H1 (cell line): Measurements from ENCODE around the gene MYO9A. TPM values are rescaled to one million over a fixed set of nuclear protein-coding genes. Genes with fewer than 3 reads are reported as not detected.
A peak's percentile ranks its signal among the peaks of the same experiment; 100 is the strongest.

Experiments
- CTCF ChIA-PET: fragments of 300-600 bp; sonication (Branson Sonifier 250); formaldehyde crosslinking; loops from one replicate; lab custom pipeline; 2021; ENCODE audit not compliant: partially characterized antibody; lab: Charles Lee
- POLR2A ChIA-PET: fragments of 300-600 bp; sonication (Branson Sonifier 250); formaldehyde crosslinking; loops from one replicate; lab custom pipeline; 2021; ENCODE audit warnings: inconsistent platforms; ENCODE audit not compliant: partially characterized antibody; lab: Charles Lee
- DNase-seq, 2 experiments: peaks; one replicate each; pipeline versions ENCODE4 v3.0.0 to v3.0.0-alpha.2; 2010 to 2022; ENCODE audit warnings: low spot score in 2 of 2, low read depth in 1 of 2, mixed read lengths in 1 of 2
- FAIRE-seq: peaks from 2 replicates; lab custom pipeline; 2011; peaks lifted over from hg19 to GRCh38; lab: Jason Lieb, UNC
- H2AFZ ChIP-seq: 2 replicates; pipeline ENCODE4 v1.8.1; 2012; ENCODE audit warnings: low read length, inconsistent platforms
- H2AK5ac ChIP-seq: 2 replicates; pipeline ENCODE4 v1.6.1; 2013; ENCODE audit warnings: low read depth, low read length
- H2BK120ac ChIP-seq: replicated peaks from 2 replicates; pipeline ENCODE3; 2013; ENCODE audit warnings: low read depth, low read length, inconsistent platforms
- H2BK12ac ChIP-seq: 2 replicates; pipeline ENCODE4 v1.6.1; 2013; ENCODE audit warnings: low read depth, low read length
- H2BK15ac ChIP-seq: 2 replicates; pipeline ENCODE4 v1.6.1; 2013; ENCODE audit warnings: low read length
- H2BK20ac ChIP-seq: 2 replicates; pipeline ENCODE4 v1.6.1; 2013; ENCODE audit warnings: low read length
- H2BK5ac ChIP-seq: 2 replicates; pipeline ENCODE4 v1.6.1; 2013; ENCODE audit warnings: low read depth, low read length
- H3K14ac ChIP-seq: 2 replicates; pipeline ENCODE4 v1.6.1; 2013; ENCODE audit warnings: inconsistent platforms; ENCODE audit not compliant: insufficient read length
- H3K18ac ChIP-seq: 2 replicates; pipeline ENCODE4 v1.6.1; 2013; ENCODE audit warnings: low read length; ENCODE audit errors: extremely low read depth
- H3K23ac ChIP-seq: 2 replicates; pipeline ENCODE4 v1.6.1; 2013; ENCODE audit warnings: inconsistent platforms; ENCODE audit not compliant: insufficient read length
- H3K23me2 ChIP-seq: 2 replicates; pipeline ENCODE4 v1.6.1; 2013; ENCODE audit warnings: low read depth, low read length
- H3K27ac ChIP-seq: 2 replicates; pipeline ENCODE4 v1.6.1; 2011; ENCODE audit warnings: low read depth, low read length, inconsistent platforms
- H3K27me3 ChIP-seq, 4 experiments: replicated peaks in 1 of 4; 1 replicate in 1 of 4; 2 replicates in 3 of 4; pipeline versions ENCODE4 v1.6.1 to v1.8.1; 2011 to 2013; ENCODE audit warnings: low read length in 3 of 4, mild to moderate bottlenecking in 3 of 4, inconsistent platforms in 2 of 4, mixed read lengths in 2 of 4, moderate library complexity in 1 of 4; ENCODE audit not compliant: control insufficient read depth in 3 of 4, insufficient read depth in 3 of 4; ENCODE audit errors: extremely low read depth in 1 of 4
- H3K36me3 ChIP-seq, 4 experiments: 2 replicates each; pipeline versions ENCODE4 v1.6.1 to v1.8.1; 2011 to 2013; ENCODE audit warnings: mild to moderate bottlenecking in 4 of 4, low read length in 3 of 4, moderate library complexity in 2 of 4, control low read depth in 1 of 4, inconsistent platforms in 1 of 4; ENCODE audit not compliant: insufficient read depth in 4 of 4, control insufficient read depth in 2 of 4
- H3K4ac ChIP-seq: replicated peaks from 2 replicates; pipeline ENCODE3; 2013; ENCODE audit warnings: low read length, low read depth, mixed read lengths, inconsistent platforms; ENCODE audit not compliant: insufficient read length
- H3K4me1 ChIP-seq, 4 experiments: replicated peaks in 1 of 4; 1 replicate in 1 of 4; 2 replicates in 3 of 4; pipeline versions ENCODE4 v1.6.1 to v1.8.1; 2011 to 2013; ENCODE audit warnings: low read length in 3 of 4, inconsistent platforms in 2 of 4, mixed read lengths in 1 of 4; ENCODE audit not compliant: insufficient read depth in 4 of 4, control insufficient read depth in 3 of 4
- H3K4me2 ChIP-seq, 2 experiments: 2 replicates each; pipeline versions ENCODE4 v1.6.1 to v1.8.1; 2011 to 2013; ENCODE audit warnings: low read depth in 2 of 2, low read length in 2 of 2, control low read depth in 1 of 2, inconsistent platforms in 1 of 2, mild to moderate bottlenecking in 1 of 2; ENCODE audit not compliant: insufficient read depth in 1 of 2
- H3K4me3 ChIP-seq, 4 experiments: fragments of 200-600, 300-600 bp in 1 of 4; sonication (generic), shearing (Covaris generic), sonication (Bioruptor Twin) in 1 of 4; 2 replicates each; pipeline versions ENCODE4 v1.5.1 to v1.8.1; 2011 to 2016; ENCODE audit warnings: low read length in 4 of 4, low read depth in 3 of 4, control low read depth in 2 of 4, inconsistent platforms in 2 of 4, mild to moderate bottlenecking in 2 of 4, mixed read lengths in 1 of 4, moderate library complexity in 1 of 4; ENCODE audit not compliant: insufficient read depth in 2 of 4; ENCODE audit errors: extremely low read depth in 1 of 4
- H3K56ac ChIP-seq: replicated peaks from 2 replicates; pipeline ENCODE3; 2013; ENCODE audit warnings: low read depth, mild to moderate bottlenecking, mixed read lengths, low read length, inconsistent platforms; ENCODE audit not compliant: insufficient read length
- H3K79me1 ChIP-seq: 2 replicates; pipeline ENCODE4 v1.6.1; 2013; ENCODE audit warnings: low read depth, low read length, control low read depth
- H3K79me2 ChIP-seq, 2 experiments: 2 replicates each; pipeline versions ENCODE4 v1.6.1 to v1.8.1; 2012 to 2013; ENCODE audit warnings: low read length in 2 of 2, mild to moderate bottlenecking in 2 of 2, inconsistent platforms in 1 of 2; ENCODE audit not compliant: insufficient read depth in 2 of 2, control insufficient read depth in 1 of 2
- H3K9ac ChIP-seq, 4 experiments: replicated peaks in 1 of 4; 1 replicate in 1 of 4; 2 replicates in 3 of 4; pipeline versions ENCODE4 v1.6.1 to v1.8.1; 2011 to 2013; ENCODE audit warnings: low read depth in 3 of 4, low read length in 3 of 4, control low read depth in 2 of 4, mild to moderate bottlenecking in 2 of 4, moderate library complexity in 2 of 4, inconsistent platforms in 1 of 4; ENCODE audit errors: extremely low read depth in 1 of 4
- H3K9me3 ChIP-seq, 2 experiments: 2 replicates each; pipeline versions ENCODE4 v1.6.1 to v1.8.1; 2012 to 2013; ENCODE audit warnings: mild to moderate bottlenecking in 2 of 2, moderate library complexity in 2 of 2, control low read depth in 1 of 2, inconsistent platforms in 1 of 2, low read depth in 1 of 2, low read length in 1 of 2, mixed read lengths in 1 of 2; ENCODE audit not compliant: insufficient read depth in 2 of 2
- H4K20me1 ChIP-seq, 2 experiments: replicated peaks in 1 of 2; 2 replicates each; pipeline versions ENCODE3 to v1.8.1; 2011 to 2013; ENCODE audit warnings: inconsistent platforms in 2 of 2, low read length in 2 of 2, mild to moderate bottlenecking in 1 of 2; ENCODE audit not compliant: insufficient read depth in 2 of 2, control insufficient read depth in 1 of 2
- H4K5ac ChIP-seq: 2 replicates; pipeline ENCODE4 v1.6.1; 2013; ENCODE audit warnings: low read length, low read depth, mixed read lengths, inconsistent platforms; ENCODE audit not compliant: insufficient read length
- H4K8ac ChIP-seq: 2 replicates; pipeline ENCODE4 v1.8.0; 2013; ENCODE audit warnings: mild to moderate bottlenecking, moderate library complexity, low read length, inconsistent platforms; ENCODE audit not compliant: insufficient read depth; ENCODE audit errors: extremely low read depth
- H4K91ac ChIP-seq: replicated peaks from 2 replicates; pipeline ENCODE3; 2013; ENCODE audit warnings: low read length, mixed read lengths, inconsistent platforms; ENCODE audit not compliant: insufficient read length
- SAP30 ChIP-seq: fragments of 300-600 bp; sonication (generic); IDR thresholded peaks from 2 replicates; pipeline ENCODE4 v1.7.1; 2012; ENCODE audit warnings: low read length, moderate library complexity, mild to moderate bottlenecking, inconsistent platforms; ENCODE audit not compliant: insufficient read depth, insufficient replicate concordance
- TAF7 ChIP-seq: optimal IDR thresholded peaks from 2 replicates; pipeline ENCODE3; 2011; ENCODE audit warnings: low read depth, mild to moderate bottlenecking, inconsistent platforms, low read length, moderate library complexity, borderline replicate concordance
- WGBS, 2 experiments: shearing (Covaris generic) in 1 of 2; methylation state at CpG; one replicate each; pipeline versions ENCODE4 v1.1.6 to v1.1.7; 2013 to 2015; ENCODE audit warnings: low lambda C conversion rate in 2 of 2, mixed read lengths in 2 of 2, inconsistent platforms in 1 of 2, low coverage in 1 of 2, missing lambda C conversion rate in 1 of 2; ENCODE audit not compliant: insufficient replicate concordance in 2 of 2, insufficient coverage in 1 of 2, insufficient read length in 1 of 2; ENCODE audit errors: extremely low coverage in 1 of 2, missing lambda C conversion rate in 1 of 2; 5-methylcytosine and 5-hydroxymethylcytosine counted together
- polyA plus RNA-seq, 7 experiments: library from polyadenylated mRNA; depleted of rRNA in 3 of 7; stranded (reverse) in 5 of 7; unstranded in 2 of 7; fragments of >200 nt in 5 of 7; fragments of 200-250 nt in 2 of 7; gene quantifications; 1 replicate in 5 of 7; 2 replicates in 1 of 7; 4 replicates in 1 of 7; pipeline versions ENCODE4 v1.2.1 to v1.2.3, GENCODE V29; 2011 to 2013; ENCODE audit warnings: missing spikeins in 2 of 7, mixed read lengths in 2 of 7
- total RNA-seq: library from RNA; stranded (reverse); fragmentation: NEBNext Ultra II Directional; extraction: Animal tissue kit (Norgen Biotek cat#: 25700); gene quantifications from 2 replicates; pipeline ENCODE4 v1.2.1, GENCODE V29; 2021

MYO9A gene
- total and polyA plus RNA-seq, 2 of the 8 experiments (the other 6 are each of a cell fraction or from before 2014, with no cell fraction given), result 3.9 to 26.0 TPM

GRCh38 chr15:71789616-71790015 lies 328.3 kb downstream of the MYO9A start:
- Histone ChIP-seq H3K4me2 (no peak overlapping the region), H3K56ac (no peak overlapping the region), H3K4ac (peak overlapping the region; percentile 33), H3K27ac (no peak overlapping the region), H3K18ac (no peak overlapping the region), H2BK120ac (no peak overlapping the region), H3K14ac (no peak overlapping the region), H2BK5ac (no peak overlapping the region), H3K79me1 (no peaks in the 10 kb centered on the region), H3K23me2 (peaks cover 3% of the 10 kb centered on the region; the same call in 1 of the 2 replicates), H4K91ac (no peak overlapping the region), H2AFZ (no peak overlapping the region), H2AK5ac (peak overlapping the region; percentile 56; the same call in 1 of the 2 replicates), H3K36me3 (no peaks in the 10 kb centered on the region), H3K4me3 (no peak overlapping the region), H3K23ac (no peak overlapping the region), H3K9me3 (no peaks in the 10 kb centered on the region), H3K79me2 (no peaks in the 10 kb centered on the region), H4K5ac (no peak overlapping the region), H3K9ac (no peak overlapping the region), H2BK12ac (peak overlapping the region; percentile 69; the same call in 1 of the 2 replicates), H3K4me1 (no peaks in the 10 kb centered on the region), H4K8ac (no peak overlapping the region), H3K27me3 (no peaks in the 10 kb centered on the region), H4K20me1 (peaks cover 0 to 2% of the 10 kb centered on the region in 2 experiments), H2BK15ac (0 out of 2 replicates have a peak overlapping the region, but pooled peaks have one; percentile 24), H2BK20ac (no peak overlapping the region)
- TF ChIP-seq SAP30 (no peak), TAF7 (no peak)
- ChIA-PET CTCF (interaction anchor here (0.6 to 5.7 kb wide), 6 partner anchors 9 to 1034 kb away, joined by 3 to 62 read pairs (median 6); no protein-coding TSS in a partner anchor), POLR2A (interaction anchor here (1.1 kb wide), 1 partner anchor 12 kb away, joined by 3 read pairs; no protein-coding TSS in a partner anchor)
- FAIRE-seq (no peak), DNase-seq (no peak)
- 84% methylated on average over 6 of the region's 6 CpGs; no CpG with 5 or more reads in 1 of the 2 experiments for WGBS, 2 experiments
